PC-9 (cell line): Measurements from ENCODE around the gene SAMD13. TPM values are rescaled to one million over a fixed set of nuclear protein-coding genes. Genes with fewer than 3 reads are reported as not detected.

Experiments used
- BruUV-seq: library from RNA; stranded (reverse); fragments of 400-500 nt; replicated peaks from 2 replicates; lab custom pipeline; 2021; lab: Mats Ljungman, UMichigan
- CTCF ChIA-PET: fragments of 300-600 bp; sonication (Branson Sonifier 250); formaldehyde crosslinking; loops from one replicate; lab custom pipeline; 2022; ENCODE audit warnings: antibody characterized with exemption; lab: Charles Lee
- POLR2A ChIA-PET: fragments of 300-600 bp; sonication (Branson Sonifier 250); formaldehyde crosslinking; loops from one replicate; lab custom pipeline; 2022; ENCODE audit warnings: antibody characterized with exemption; ENCODE audit not compliant: unreplicated experiment; lab: Charles Lee
- DNase-seq, 2 experiments: peaks; one replicate each; pipeline versions ENCODE4 v3.0.0 to v3.0.0-alpha.2; 2015 to 2022; ENCODE audit warnings: mixed read lengths in 1 of 2
- H2AFZ ChIP-seq: fragments of 200-600 bp; sonication (generic); 2 replicates; pipeline ENCODE4 v1.8.1; 2017; ENCODE audit warnings: antibody characterized with exemption
- H3F3A ChIP-seq: fragments of 200-600 bp; sonication (generic); 2 replicates; pipeline ENCODE4 v1.8.1; 2017; ENCODE audit warnings: antibody characterized with exemption, mild to moderate bottlenecking, low read depth; ENCODE audit not compliant: insufficient read depth
- H3K27ac ChIP-seq: fragments of 200-600 bp; sonication (generic); 2 replicates; pipeline ENCODE4 v1.6.1; 2016; ENCODE audit warnings: mixed run types
- H3K27me3 ChIP-seq: fragments of 200-600 bp; sonication (generic); 2 replicates; pipeline ENCODE4 v1.6.1; 2016; ENCODE audit warnings: low read depth, mixed run types; ENCODE audit not compliant: insufficient read depth
- H3K36me3 ChIP-seq: fragments of 200-600 bp; sonication (generic); 2 replicates; pipeline ENCODE4 v1.6.1; 2016; ENCODE audit warnings: low read depth, mixed run types
- H3K4me1 ChIP-seq: fragments of 200-600 bp; sonication (generic); replicated peaks from 2 replicates; pipeline ENCODE4 v1.6.1; 2016; ENCODE audit warnings: mixed run types; ENCODE audit not compliant: insufficient read depth
- H3K4me2 ChIP-seq: fragments of 200-600 bp; sonication (generic); 2 replicates; pipeline ENCODE4 v1.6.1; 2017; ENCODE audit warnings: mixed run types
- H3K4me3 ChIP-seq: fragments of 200-600 bp; sonication (generic); 2 replicates; pipeline ENCODE4 v1.6.1; 2016; ENCODE audit warnings: mixed run types
- H3K79me2 ChIP-seq: fragments of 200-600 bp; sonication (generic); 2 replicates; pipeline ENCODE4 v1.6.1; 2017; ENCODE audit warnings: low read depth, mixed run types
- H3K9me2 ChIP-seq: fragments of 200-600 bp; sonication (generic); 2 replicates; pipeline ENCODE4 v1.8.1; 2017; ENCODE audit warnings: mild to moderate bottlenecking; ENCODE audit not compliant: insufficient read depth
- H3K9me3 ChIP-seq: fragments of 200-600 bp; sonication (generic); 2 replicates; pipeline ENCODE4 v1.8.1; 2016; ENCODE audit warnings: low read depth; ENCODE audit not compliant: insufficient read depth
- H4K20me1 ChIP-seq: fragments of 200-600 bp; sonication (generic); 2 replicates; pipeline ENCODE4 v1.8.1; 2017; ENCODE audit not compliant: insufficient read depth
- EZH2 ChIP-seq: fragments of 200-600 bp; sonication (generic); IDR thresholded peaks from 2 replicates; pipeline ENCODE4 v1.8.0; 2017; ENCODE audit warnings: antibody characterized with exemption, low read depth
- intact Hi-C: fragments of 100-400 bp; cut with micrococcal nuclease; formaldehyde crosslinking; loops from one replicate; pipeline ENCODE4 v1.10.0; 2022; ENCODE audit not compliant: unreplicated experiment
- total RNA-seq: library from RNA; stranded (reverse); gene quantifications from 2 replicates; pipeline ENCODE4 v1.2.3, GENCODE V29; 2021
- TF ChIP-seq, protein P1 (sequence below): fragments of 200-600 bp; sonication (generic); conservative IDR thresholded peaks from 2 replicates; pipeline ENCODE4 v1.6.1; 2017; ENCODE audit warnings: mixed run types, antibody characterized with exemption, mild to moderate bottlenecking, moderate library complexity

SAMD13 gene
- total RNA-seq, 1 experiment from 2014 or later = 2.5 TPM

DNA sequence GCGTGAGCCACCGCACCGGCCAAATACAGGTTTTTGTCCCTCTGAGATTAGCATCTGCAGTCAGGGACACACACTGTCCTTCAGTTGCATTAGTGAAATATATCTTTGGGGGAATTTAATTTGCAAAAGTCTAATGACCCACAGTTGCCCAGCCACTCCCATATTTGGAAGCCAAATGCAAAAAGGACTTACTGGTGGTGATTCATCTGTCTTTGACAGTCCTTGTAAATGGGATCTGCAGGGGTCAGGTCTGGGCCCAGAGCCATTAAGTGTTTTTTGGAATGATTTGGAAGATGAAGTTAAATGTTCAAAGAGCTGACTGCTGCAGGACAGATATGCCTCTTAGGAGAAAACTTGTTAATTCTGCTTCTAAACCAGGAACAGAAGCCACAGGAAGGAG lies 52.2 kb downstream of the SAMD13 start:
- no peaks in the 10 kb centered on the region for H3K79me2 ChIP-seq
- no peak overlapping the region for H2AFZ ChIP-seq
- H3F3A ChIP-seq = no peaks in the 10 kb centered on the region
- TF ChIP-seq EZH2 = no peak
- TF ChIP-seq, protein P1, sequence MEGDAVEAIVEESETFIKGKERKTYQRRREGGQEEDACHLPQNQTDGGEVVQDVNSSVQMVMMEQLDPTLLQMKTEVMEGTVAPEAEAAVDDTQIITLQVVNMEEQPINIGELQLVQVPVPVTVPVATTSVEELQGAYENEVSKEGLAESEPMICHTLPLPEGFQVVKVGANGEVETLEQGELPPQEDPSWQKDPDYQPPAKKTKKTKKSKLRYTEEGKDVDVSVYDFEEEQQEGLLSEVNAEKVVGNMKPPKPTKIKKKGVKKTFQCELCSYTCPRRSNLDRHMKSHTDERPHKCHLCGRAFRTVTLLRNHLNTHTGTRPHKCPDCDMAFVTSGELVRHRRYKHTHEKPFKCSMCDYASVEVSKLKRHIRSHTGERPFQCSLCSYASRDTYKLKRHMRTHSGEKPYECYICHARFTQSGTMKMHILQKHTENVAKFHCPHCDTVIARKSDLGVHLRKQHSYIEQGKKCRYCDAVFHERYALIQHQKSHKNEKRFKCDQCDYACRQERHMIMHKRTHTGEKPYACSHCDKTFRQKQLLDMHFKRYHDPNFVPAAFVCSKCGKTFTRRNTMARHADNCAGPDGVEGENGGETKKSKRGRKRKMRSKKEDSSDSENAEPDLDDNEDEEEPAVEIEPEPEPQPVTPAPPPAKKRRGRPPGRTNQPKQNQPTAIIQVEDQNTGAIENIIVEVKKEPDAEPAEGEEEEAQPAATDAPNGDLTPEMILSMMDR = no peak
- no peak overlapping the region for H3K4me2 ChIP-seq
- intact Hi-C loops = no loop called here
- H3K36me3 ChIP-seq = no peaks in the 10 kb centered on the region
- no peaks in the 10 kb centered on the region for H3K27me3 ChIP-seq
- H3K4me1 ChIP-seq = no peaks in the 10 kb centered on the region
- BruUV-seq = no TSS peak
- no peaks in the 10 kb centered on the region for H3K9me3 ChIP-seq
- H4K20me1 ChIP-seq = no peaks in the 10 kb centered on the region
- ChIA-PET CTCF (no interaction called here), POLR2A (no interaction called here)
- no peaks in the 10 kb centered on the region for H3K9me2 ChIP-seq
- DNase-seq = no peak
- no peak overlapping the region for H3K27ac ChIP-seq
- no peak overlapping the region for H3K4me3 ChIP-seq

DNA sequence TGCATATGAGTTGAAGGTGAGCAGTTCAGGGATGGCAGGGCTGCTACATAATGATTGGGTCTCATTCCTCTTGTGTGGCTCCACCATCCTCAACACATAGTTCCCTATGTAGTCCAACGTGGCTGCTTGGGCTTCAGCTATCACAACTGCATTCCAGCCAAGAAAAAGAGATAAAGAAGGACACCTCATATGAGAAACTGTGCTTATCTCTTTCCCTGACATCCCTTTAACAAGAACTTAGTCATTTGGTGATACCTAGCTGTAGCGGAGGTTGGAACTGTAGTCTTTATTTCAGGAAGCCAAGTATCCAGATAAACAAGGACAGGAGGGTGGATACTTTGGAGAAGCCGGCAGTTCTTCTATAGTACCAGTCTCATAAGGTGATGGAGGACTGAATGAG lies 54.0 kb downstream of the SAMD13 start:
- Histone ChIP-seq H3K4me1 (no peaks in the 10 kb centered on the region), H3K36me3 (no peaks in the 10 kb centered on the region), H3K27ac (no peak overlapping the region), H2AFZ (no peak overlapping the region), H3K4me2 (no peak overlapping the region), H3F3A (no peaks in the 10 kb centered on the region), H3K9me2 (no peaks in the 10 kb centered on the region), H4K20me1 (no peaks in the 10 kb centered on the region), H3K4me3 (no peak overlapping the region), H3K79me2 (no peaks in the 10 kb centered on the region), H3K27me3 (no peaks in the 10 kb centered on the region), H3K9me3 (no peaks in the 10 kb centered on the region)
- DNase-seq = no peak
- intact Hi-C loops = no loop called here
- POLR2A ChIA-PET = no interaction called here
- BruUV-seq = no TSS peak
- CTCF ChIA-PET = no interaction called here
- TF ChIP-seq, protein P1 = no peak
- no peak for TF ChIP-seq EZH2

DNA sequence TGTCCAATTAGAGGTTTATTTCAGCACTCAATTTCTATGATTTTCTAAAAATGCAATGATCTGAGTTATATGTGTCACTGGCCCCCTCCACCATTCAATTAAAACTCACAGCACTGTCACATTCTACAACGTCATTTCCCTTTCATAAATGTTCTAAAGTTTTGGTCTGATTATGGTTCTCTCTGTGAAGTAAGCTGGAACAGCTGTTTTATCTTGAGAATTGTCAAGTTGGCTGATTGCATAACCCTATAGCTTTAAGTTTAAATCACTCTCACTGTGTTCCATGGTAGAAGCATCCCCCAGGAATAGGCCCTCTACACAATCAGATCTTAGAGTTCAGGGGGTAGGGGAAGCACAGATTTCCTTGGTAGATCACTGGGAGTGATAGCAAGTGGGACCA lies 55.4 kb downstream of the SAMD13 start:
- Histone ChIP-seq H3F3A (0 out of 2 replicates have a peak, but pooled peaks cover under 1% of the 10 kb centered on the region), H3K4me2 (no peak overlapping the region), H3K4me1 (peaks cover 8% of the 10 kb centered on the region), H3K36me3 (no peaks in the 10 kb centered on the region), H2AFZ (no peak overlapping the region), H3K9me3 (no peaks in the 10 kb centered on the region), H4K20me1 (no peaks in the 10 kb centered on the region), H3K27me3 (no peaks in the 10 kb centered on the region), H3K79me2 (no peaks in the 10 kb centered on the region), H3K27ac (no peak overlapping the region), H3K4me3 (no peak overlapping the region), H3K9me2 (no peaks in the 10 kb centered on the region)
- ChIA-PET CTCF (no interaction called here), POLR2A (no interaction called here)
- intact Hi-C loops = no loop called here
- TF ChIP-seq, protein P1 = no peak
- no peak for TF ChIP-seq EZH2
- BruUV-seq = no TSS peak
- no peak for DNase-seq
